Neural progenitor cell (in vitro differentiated cells): ENCODE results near the gene JAZF1.

Source experiments
- CTCF ChIP-seq: fragments of 200-600 bp; sonication (generic); IDR thresholded peaks from 2 replicates; pipeline ENCODE4 v1.5.1; 2017; ENCODE audit warnings: antibody characterized with exemption, mild to moderate bottlenecking
- EZH2 ChIP-seq: fragments of 200-600 bp; sonication (generic); IDR thresholded peaks from 2 replicates; pipeline ENCODE4 v1.6.1; 2017; ENCODE audit warnings: antibody characterized with exemption, mild to moderate bottlenecking, moderate library complexity

- TF ChIP-seq CTCF (no peak), EZH2 (no peak)
These were observed 226.8 kb downstream of the JAZF1 start for GRCh38 chr7:27953777-27954176.
